ENCODE measurements around the gene TGM1. TPM values are rescaled to one million over a fixed set of nuclear protein-coding genes. Genes with fewer than 3 reads are reported as not detected.

TGM1 gene
- total and polyA plus RNA-seq, 10 of the 15 experiments (the other 5 are each of a cell fraction or from before 2014, with no cell fraction given) = 0.05 to 5.9 (median 1.8) TPM

DNA sequence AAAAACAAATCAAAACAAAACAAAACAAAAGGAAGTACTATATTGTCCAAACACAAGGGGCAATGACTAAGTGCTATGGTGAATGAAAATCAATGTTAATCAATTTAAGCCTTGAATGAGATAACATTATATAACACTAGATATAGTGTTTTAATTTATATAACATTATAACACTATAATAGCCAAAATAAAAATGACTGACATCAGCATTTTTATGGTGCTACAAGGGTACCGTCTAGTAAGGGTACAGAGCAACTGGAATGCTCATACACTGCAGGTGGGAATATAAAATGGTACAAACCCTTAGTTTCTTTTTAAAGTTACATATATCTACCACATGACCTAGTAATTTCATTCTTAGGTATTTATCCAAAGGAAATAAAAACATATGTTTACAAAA lies 36.5 kb downstream of the TGM1 start:
- Histone ChIP-seq H3K27ac (ENCODE audit: control insufficient read depth, insufficient read depth) (no peak overlapping the region), H3K4me1 (ENCODE audit: control insufficient read depth, insufficient read depth, low read length) (peaks cover 3% of the 10 kb centered on the region; the same call in 1 of the 2 replicates), H3K79me2 (ENCODE audit: control insufficient read depth, insufficient read depth, low read length) (peaks cover 13% of the 10 kb centered on the region), H3K9ac (ENCODE audit: control insufficient read depth, insufficient read depth, low read length) (no peak overlapping the region), H2AFZ (ENCODE audit: control insufficient read depth, low read depth, low read length) (no peak overlapping the region), H3K9me3 (replicated peaks; ENCODE audit: control insufficient read depth, insufficient read depth, low read length) (no peaks in the 10 kb centered on the region), H3K4me2 (ENCODE audit: control insufficient read depth, insufficient read depth) (no peak overlapping the region), H4K20me1 (ENCODE audit: control insufficient read depth, insufficient read depth) (no peaks in the 10 kb centered on the region), H3K36me3 (ENCODE audit: control insufficient read depth in 2 of 2, insufficient read depth in 2 of 2, low read length in 1 of 2) (no peaks in the 10 kb centered on the region; a peak in 1 of 4 replicates), H3K27me3 (replicated peaks in 1 of 2; ENCODE audit: control insufficient read depth in 2 of 2, insufficient read depth in 2 of 2, low read length in 1 of 2) (no peaks in the 10 kb centered on the region), H3K4me3 (no peak overlapping the region)
- SMC1A ChIA-PET (ENCODE audit: uncharacterized antibody, unreplicated experiment) = no interaction called here
- TF ChIP-seq NRF1 (conservative IDR thresholded peaks at IDR 0.05; ENCODE audit: low read depth, low read length) = no peak
- no peak for TF ChIP-seq CHD4 (IDR thresholded peaks at IDR 0.05)
- TF ChIP-seq, protein P1, sequence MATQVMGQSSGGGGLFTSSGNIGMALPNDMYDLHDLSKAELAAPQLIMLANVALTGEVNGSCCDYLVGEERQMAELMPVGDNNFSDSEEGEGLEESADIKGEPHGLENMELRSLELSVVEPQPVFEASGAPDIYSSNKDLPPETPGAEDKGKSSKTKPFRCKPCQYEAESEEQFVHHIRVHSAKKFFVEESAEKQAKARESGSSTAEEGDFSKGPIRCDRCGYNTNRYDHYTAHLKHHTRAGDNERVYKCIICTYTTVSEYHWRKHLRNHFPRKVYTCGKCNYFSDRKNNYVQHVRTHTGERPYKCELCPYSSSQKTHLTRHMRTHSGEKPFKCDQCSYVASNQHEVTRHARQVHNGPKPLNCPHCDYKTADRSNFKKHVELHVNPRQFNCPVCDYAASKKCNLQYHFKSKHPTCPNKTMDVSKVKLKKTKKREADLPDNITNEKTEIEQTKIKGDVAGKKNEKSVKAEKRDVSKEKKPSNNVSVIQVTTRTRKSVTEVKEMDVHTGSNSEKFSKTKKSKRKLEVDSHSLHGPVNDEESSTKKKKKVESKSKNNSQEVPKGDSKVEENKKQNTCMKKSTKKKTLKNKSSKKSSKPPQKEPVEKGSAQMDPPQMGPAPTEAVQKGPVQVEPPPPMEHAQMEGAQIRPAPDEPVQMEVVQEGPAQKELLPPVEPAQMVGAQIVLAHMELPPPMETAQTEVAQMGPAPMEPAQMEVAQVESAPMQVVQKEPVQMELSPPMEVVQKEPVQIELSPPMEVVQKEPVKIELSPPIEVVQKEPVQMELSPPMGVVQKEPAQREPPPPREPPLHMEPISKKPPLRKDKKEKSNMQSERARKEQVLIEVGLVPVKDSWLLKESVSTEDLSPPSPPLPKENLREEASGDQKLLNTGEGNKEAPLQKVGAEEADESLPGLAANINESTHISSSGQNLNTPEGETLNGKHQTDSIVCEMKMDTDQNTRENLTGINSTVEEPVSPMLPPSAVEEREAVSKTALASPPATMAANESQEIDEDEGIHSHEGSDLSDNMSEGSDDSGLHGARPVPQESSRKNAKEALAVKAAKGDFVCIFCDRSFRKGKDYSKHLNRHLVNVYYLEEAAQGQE (IDR thresholded peaks at IDR 0.05; ENCODE audit: low read depth, low read length) = no peak
- TF ChIP-seq, protein P2, sequence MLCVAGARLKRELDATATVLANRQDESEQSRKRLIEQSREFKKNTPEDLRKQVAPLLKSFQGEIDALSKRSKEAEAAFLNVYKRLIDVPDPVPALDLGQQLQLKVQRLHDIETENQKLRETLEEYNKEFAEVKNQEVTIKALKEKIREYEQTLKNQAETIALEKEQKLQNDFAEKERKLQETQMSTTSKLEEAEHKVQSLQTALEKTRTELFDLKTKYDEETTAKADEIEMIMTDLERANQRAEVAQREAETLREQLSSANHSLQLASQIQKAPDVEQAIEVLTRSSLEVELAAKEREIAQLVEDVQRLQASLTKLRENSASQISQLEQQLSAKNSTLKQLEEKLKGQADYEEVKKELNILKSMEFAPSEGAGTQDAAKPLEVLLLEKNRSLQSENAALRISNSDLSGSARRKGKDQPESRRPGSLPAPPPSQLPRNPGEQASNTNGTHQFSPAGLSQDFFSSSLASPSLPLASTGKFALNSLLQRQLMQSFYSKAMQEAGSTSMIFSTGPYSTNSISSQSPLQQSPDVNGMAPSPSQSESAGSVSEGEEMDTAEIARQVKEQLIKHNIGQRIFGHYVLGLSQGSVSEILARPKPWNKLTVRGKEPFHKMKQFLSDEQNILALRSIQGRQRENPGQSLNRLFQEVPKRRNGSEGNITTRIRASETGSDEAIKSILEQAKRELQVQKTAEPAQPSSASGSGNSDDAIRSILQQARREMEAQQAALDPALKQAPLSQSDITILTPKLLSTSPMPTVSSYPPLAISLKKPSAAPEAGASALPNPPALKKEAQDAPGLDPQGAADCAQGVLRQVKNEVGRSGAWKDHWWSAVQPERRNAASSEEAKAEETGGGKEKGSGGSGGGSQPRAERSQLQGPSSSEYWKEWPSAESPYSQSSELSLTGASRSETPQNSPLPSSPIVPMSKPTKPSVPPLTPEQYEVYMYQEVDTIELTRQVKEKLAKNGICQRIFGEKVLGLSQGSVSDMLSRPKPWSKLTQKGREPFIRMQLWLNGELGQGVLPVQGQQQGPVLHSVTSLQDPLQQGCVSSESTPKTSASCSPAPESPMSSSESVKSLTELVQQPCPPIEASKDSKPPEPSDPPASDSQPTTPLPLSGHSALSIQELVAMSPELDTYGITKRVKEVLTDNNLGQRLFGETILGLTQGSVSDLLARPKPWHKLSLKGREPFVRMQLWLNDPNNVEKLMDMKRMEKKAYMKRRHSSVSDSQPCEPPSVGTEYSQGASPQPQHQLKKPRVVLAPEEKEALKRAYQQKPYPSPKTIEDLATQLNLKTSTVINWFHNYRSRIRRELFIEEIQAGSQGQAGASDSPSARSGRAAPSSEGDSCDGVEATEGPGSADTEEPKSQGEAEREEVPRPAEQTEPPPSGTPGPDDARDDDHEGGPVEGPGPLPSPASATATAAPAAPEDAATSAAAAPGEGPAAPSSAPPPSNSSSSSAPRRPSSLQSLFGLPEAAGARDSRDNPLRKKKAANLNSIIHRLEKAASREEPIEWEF (IDR thresholded peaks at IDR 0.05; ENCODE audit: insufficient replicate concordance, low read depth, low read length) = no peak
- TF ChIP-seq EED (IDR thresholded peaks at IDR 0.05; ENCODE audit: low read depth) = no peak
- TF ChIP-seq, protein P3, sequence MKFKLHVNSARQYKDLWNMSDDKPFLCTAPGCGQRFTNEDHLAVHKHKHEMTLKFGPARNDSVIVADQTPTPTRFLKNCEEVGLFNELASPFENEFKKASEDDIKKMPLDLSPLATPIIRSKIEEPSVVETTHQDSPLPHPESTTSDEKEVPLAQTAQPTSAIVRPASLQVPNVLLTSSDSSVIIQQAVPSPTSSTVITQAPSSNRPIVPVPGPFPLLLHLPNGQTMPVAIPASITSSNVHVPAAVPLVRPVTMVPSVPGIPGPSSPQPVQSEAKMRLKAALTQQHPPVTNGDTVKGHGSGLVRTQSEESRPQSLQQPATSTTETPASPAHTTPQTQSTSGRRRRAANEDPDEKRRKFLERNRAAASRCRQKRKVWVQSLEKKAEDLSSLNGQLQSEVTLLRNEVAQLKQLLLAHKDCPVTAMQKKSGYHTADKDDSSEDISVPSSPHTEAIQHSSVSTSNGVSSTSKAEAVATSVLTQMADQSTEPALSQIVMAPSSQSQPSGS (IDR thresholded peaks at IDR 0.05; ENCODE audit: low read length) = no peak
- TF ChIP-seq, protein P4, sequence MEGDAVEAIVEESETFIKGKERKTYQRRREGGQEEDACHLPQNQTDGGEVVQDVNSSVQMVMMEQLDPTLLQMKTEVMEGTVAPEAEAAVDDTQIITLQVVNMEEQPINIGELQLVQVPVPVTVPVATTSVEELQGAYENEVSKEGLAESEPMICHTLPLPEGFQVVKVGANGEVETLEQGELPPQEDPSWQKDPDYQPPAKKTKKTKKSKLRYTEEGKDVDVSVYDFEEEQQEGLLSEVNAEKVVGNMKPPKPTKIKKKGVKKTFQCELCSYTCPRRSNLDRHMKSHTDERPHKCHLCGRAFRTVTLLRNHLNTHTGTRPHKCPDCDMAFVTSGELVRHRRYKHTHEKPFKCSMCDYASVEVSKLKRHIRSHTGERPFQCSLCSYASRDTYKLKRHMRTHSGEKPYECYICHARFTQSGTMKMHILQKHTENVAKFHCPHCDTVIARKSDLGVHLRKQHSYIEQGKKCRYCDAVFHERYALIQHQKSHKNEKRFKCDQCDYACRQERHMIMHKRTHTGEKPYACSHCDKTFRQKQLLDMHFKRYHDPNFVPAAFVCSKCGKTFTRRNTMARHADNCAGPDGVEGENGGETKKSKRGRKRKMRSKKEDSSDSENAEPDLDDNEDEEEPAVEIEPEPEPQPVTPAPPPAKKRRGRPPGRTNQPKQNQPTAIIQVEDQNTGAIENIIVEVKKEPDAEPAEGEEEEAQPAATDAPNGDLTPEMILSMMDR (IDR thresholded peaks at IDR 0.05 in 2 of 3, conservative IDR thresholded peaks at IDR 0.05 in 1 of 3; ENCODE audit: control insufficient read depth in 2 of 3, extremely low read depth in 1 of 3, insufficient read depth in 1 of 3, low read depth in 3 of 3, low read length in 3 of 3) = no peak
- TF ChIP-seq NR2F1 (conservative IDR thresholded peaks at IDR 0.05) = no peak
- TF ChIP-seq SUPT20H (IDR thresholded peaks at IDR 0.05; ENCODE audit: borderline replicate concordance, control insufficient read depth, low read depth, low read length) = no peak
- TF ChIP-seq TCF3 (IDR thresholded peaks at IDR 0.05; ENCODE audit: borderline replicate concordance, insufficient read depth, low read depth, low read length) = no peak
- no peak for TF ChIP-seq PAX8 (IDR thresholded peaks at IDR 0.05)
- TF ChIP-seq IKZF2 (IDR thresholded peaks at IDR 0.05) = no peak
- no peak for DNase-seq (ENCODE audit: low read depth, low spot score)
- in situ Hi-C loops (cut with MboI) = no loop called here
- no TSS peak for BruUV-seq (replicated peaks)
- no peak for ATAC-seq
- CTCF ChIA-PET = interaction anchor here (0.8 to 2.7 kb wide), 4 partner anchors 11 to 81 kb away, joined by 3 to 14 read pairs (median 3); partner anchors contain the start of genes CHMP4A, CIDEB, MDP1 and TINF2
- intact Hi-C loops (cut with micrococcal nuclease; ENCODE audit: unreplicated experiment) = no loop called here
- 100% methylated on average over 1 of the region's 1 CpG for WGBS (ENCODE audit: insufficient coverage, insufficient replicate concordance, low lambda C conversion rate, missing lambda C conversion rate)
- RAD21 ChIA-PET (ENCODE audit: unreplicated experiment) = interaction anchor here (1.4 kb wide), 1 partner anchor 16 kb away, joined by 7 read pairs; the partner anchor contains the start of gene TINF2
- FAIRE-seq = no peak
- POLR2A ChIA-PET = interaction anchor here (0.7 kb wide), 1 partner anchor 62 kb away, joined by 4 read pairs; no protein-coding TSS in a partner anchor
